ENCODE results near the gene AGAP5. TPM values are rescaled to one million over a fixed set of nuclear protein-coding genes. Genes with fewer than 3 reads are reported as not detected.
A peak's percentile ranks its signal among the peaks of the same experiment; 100 is the strongest.

AGAP5 gene
- total and polyA plus RNA-seq, 2 of the 13 experiments (the other 11 are each of a cell fraction or from before 2014, with no cell fraction given), result 5.3 to 7.9 TPM

- H3K36me3 ChIP-seq (replicated peaks in 1 of 2; ENCODE audit: control insufficient read depth in 1 of 2, insufficient read depth in 2 of 2, low read length in 2 of 2), result peaks cover 3 to 18% of the 10 kb centered on the region in 2 experiments; a peak in 4 of 5 replicates
- peak within 1 kb of the TSS; percentile 72 for H3K4me2 ChIP-seq (ENCODE audit: low read depth, low read length)
- no peaks in the 10 kb centered on the region for H4K20me1 ChIP-seq (ENCODE audit: insufficient read depth, low read length)
- peak within 1 kb of the TSS; percentile 96 for H3K9ac ChIP-seq (ENCODE audit: insufficient read depth, low read depth, low read length)
- H3K4me3 ChIP-seq (replicated peaks in 1 of 3; ENCODE audit: insufficient read depth in 1 of 3, low read depth in 2 of 3, low read length in 3 of 3), result peak within 1 kb of the TSS; percentile 79 to 99 (median 98)
- H3K27me3 ChIP-seq (ENCODE audit: control insufficient read depth in 1 of 2, insufficient read depth in 2 of 2, low read length in 2 of 2), result no peaks in the 10 kb centered on the region; a peak in 1 of 5 replicates
- intact Hi-C loops (cut with micrococcal nuclease; ENCODE audit: unreplicated experiment) (no loop called here), in situ Hi-C loops (cut with HindIII; ENCODE audit: extremely low pct_ligation_motif_present, low pct_unique_long_range_greater_than_20kb) (no loop called here)
- peak within 1 kb of the TSS; percentile 72 for H2AFZ ChIP-seq (ENCODE audit: low read length)
- FAIRE-seq (peak; percentile 66), DNase-seq (ENCODE audit: low spot score) (peak; percentile 95), ATAC-seq (peak; percentile 92)
- peaks cover 43% of the 10 kb centered on the region for H3K79me2 ChIP-seq (ENCODE audit: insufficient read depth, low read length)
- H3K27ac ChIP-seq (ENCODE audit: extremely low read length, insufficient read depth, low read length), result peak within 1 kb of the TSS; percentile 92
- BruUV-seq (replicated peaks), result no TSS peak
- ChIA-PET POLR2A (interaction anchor here (0.5 to 5.4 kb wide), 14 partner anchors 14 to 332 kb away, joined by 3 to 85 read pairs (median 3); partner anchors contain the start of genes CHCHD1, PPP3CB and ZSWIM8), CTCF (ENCODE audit: low intra/inter-chr PET ratio, low total read pairs) (no interaction called here)
- peaks cover 40% of the 10 kb centered on the region for H3K4me1 ChIP-seq (ENCODE audit: insufficient read depth, low read length)
- no peaks in the 10 kb centered on the region for H3K9me3 ChIP-seq (ENCODE audit: low read length)
- WGBS (ENCODE audit: low lambda C conversion rate), result under 1% methylated on average over 31 of the region's 36 CpGs
- TF ChIP-seq ZNF431 (CRISPR knock-in tag; IDR thresholded peaks at IDR 0.05; ENCODE audit: borderline replicate concordance, low read depth) (no peak), TBX2 (CRISPR knock-in tag; IDR thresholded peaks at IDR 0.05; ENCODE audit: borderline replicate concordance) (no peak; the same call in 1 of the 2 replicates), ARNTL (CRISPR knock-in tag; IDR thresholded peaks at IDR 0.05) (peak; percentile 55; the same call in 1 of the 2 replicates), MIER3 (CRISPR knock-in tag; IDR thresholded peaks at IDR 0.05; ENCODE audit: borderline replicate concordance) (peak; percentile 69; the same call in 1 of the 2 replicates), EP300 (IDR thresholded peaks at IDR 0.05; ENCODE audit: low read depth in 2 of 2, low read length in 2 of 2) (0 out of 4 replicates have a peak, but pooled peaks of 1 of the 2 experiments have one; percentile 33), EP300 (CRISPR knock-in tag; IDR thresholded peaks at IDR 0.05; ENCODE audit: borderline replicate concordance) (no peak), RARG (CRISPR knock-in tag; IDR thresholded peaks at IDR 0.05; ENCODE audit: low read depth) (no peak), SP4 (CRISPR knock-in tag; IDR thresholded peaks at IDR 0.05) (peak; percentile 79; the same call in 1 of the 2 replicates), ZSCAN21 (CRISPR knock-in tag; IDR thresholded peaks at IDR 0.05; ENCODE audit: borderline replicate concordance) (no peak), KLF15 (CRISPR knock-in tag; IDR thresholded peaks at IDR 0.05; ENCODE audit: borderline replicate concordance) (peak; percentile 24; the same call in 1 of the 2 replicates), RXRA (CRISPR knock-in tag; IDR thresholded peaks at IDR 0.05) (peak; percentile 35; the same call in 1 of the 2 replicates), ZBTB8A (CRISPR knock-in tag; IDR thresholded peaks at IDR 0.05; ENCODE audit: borderline replicate concordance, low read depth) (no peak), DR1 (CRISPR knock-in tag; IDR thresholded peaks at IDR 0.05) (peak; percentile 45; the same call in 1 of the 2 replicates)
- TF ChIP-seq, protein P1, sequence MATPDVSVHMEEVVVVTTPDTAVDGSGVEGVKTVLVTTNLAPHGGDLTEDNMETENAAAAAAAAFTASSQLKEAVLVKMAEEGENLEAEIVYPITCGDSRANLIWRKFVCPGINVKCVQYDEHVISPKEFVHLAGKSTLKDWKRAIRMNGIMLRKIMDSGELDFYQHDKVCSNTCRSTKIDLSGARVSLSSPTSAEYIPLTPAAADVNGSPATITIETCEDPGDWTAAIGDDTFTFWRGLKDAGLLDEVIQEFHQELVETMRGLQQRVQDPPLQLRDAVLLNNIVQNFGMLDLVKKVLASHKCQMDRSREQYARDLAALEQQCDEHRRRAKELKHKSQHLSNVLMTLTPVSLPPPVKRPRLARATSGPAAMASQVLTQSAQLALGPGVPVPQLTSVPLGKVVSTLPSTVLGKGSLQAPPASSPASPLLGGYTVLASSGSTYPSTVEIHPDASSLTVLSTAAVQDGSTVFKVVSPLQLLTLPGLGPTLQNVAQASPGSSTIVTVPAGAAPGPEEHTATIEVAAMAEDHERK (CRISPR knock-in tag; IDR thresholded peaks at IDR 0.05; ENCODE audit: low read depth), result no peak; the same call in 1 of the 2 replicates
- TF ChIP-seq, protein P2, sequence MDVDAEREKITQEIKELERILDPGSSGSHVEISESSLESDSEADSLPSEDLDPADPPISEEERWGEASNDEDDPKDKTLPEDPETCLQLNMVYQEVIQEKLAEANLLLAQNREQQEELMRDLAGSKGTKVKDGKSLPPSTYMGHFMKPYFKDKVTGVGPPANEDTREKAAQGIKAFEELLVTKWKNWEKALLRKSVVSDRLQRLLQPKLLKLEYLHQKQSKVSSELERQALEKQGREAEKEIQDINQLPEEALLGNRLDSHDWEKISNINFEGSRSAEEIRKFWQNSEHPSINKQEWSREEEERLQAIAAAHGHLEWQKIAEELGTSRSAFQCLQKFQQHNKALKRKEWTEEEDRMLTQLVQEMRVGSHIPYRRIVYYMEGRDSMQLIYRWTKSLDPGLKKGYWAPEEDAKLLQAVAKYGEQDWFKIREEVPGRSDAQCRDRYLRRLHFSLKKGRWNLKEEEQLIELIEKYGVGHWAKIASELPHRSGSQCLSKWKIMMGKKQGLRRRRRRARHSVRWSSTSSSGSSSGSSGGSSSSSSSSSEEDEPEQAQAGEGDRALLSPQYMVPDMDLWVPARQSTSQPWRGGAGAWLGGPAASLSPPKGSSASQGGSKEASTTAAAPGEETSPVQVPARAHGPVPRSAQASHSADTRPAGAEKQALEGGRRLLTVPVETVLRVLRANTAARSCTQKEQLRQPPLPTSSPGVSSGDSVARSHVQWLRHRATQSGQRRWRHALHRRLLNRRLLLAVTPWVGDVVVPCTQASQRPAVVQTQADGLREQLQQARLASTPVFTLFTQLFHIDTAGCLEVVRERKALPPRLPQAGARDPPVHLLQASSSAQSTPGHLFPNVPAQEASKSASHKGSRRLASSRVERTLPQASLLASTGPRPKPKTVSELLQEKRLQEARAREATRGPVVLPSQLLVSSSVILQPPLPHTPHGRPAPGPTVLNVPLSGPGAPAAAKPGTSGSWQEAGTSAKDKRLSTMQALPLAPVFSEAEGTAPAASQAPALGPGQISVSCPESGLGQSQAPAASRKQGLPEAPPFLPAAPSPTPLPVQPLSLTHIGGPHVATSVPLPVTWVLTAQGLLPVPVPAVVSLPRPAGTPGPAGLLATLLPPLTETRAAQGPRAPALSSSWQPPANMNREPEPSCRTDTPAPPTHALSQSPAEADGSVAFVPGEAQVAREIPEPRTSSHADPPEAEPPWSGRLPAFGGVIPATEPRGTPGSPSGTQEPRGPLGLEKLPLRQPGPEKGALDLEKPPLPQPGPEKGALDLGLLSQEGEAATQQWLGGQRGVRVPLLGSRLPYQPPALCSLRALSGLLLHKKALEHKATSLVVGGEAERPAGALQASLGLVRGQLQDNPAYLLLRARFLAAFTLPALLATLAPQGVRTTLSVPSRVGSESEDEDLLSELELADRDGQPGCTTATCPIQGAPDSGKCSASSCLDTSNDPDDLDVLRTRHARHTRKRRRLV (CRISPR knock-in tag; IDR thresholded peaks at IDR 0.05), result no peak
These were observed 46.2 kb upstream of the AGAP5 start, which contains the start of gene SEC24C for GRCh38 chr10:73743905-73744663. Gene SEC24C, plus strand, starts transcription at chr10:73744372. Its CDS starts 2,461 bp downstream, at chr10:73746833.

Data from HepG2 (cell line).